ENCODE data around the gene OXT.
"Not testable (repeated sequence)": the region's sequence is repeated elsewhere in the genome, so short reads cannot be mapped to it uniquely, and the experiment has no call there.

Gene OXT

DNA sequence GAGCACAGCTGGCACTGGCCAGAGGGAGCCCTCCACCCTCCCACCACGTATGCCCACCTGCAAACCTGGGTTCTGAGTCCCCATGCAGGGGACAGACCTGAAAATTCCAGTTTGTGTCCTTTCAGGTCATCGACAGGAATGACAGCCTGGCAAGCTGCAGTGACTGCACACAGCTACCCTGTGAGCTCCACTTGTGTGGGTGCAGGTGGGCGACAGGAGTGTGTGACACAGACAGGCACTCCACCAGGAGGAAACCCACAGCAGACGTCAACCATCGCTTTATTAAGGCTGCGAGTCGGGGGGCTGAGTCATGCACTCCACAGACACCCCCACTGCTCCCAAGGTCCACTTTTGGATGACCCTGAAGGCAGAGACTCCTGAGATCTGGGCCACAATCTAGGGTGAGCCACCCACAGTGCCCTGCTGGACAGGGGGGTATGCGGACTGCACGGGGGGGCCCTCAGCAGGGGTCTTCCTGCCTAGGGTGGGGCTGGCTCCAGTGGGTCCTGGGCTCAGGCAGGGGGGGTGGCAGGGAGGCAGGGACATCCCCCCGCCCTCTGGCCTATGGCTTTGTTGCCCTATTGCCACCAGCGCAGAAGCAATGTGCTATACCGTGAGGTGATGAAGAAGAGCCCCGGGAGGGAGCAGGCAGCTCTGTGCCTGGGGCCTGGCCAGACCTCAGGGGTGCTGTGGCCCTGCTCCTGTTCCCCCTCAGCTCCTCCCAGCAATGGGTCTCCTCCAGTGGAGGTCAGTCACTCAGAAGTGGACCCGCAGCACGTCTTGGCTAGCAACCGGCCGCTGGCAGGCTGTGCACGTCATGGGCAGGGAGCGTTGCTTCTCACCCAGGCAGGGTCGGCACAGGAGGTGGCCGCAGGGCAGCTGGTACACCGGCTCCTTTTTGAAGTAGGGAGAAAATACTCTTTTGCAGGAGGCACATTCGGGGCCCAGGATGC lies 38.2 kb downstream of the OXT start:
- ChIA-PET CTCF (no interaction called here), POLR2A (no interaction called here)
- DNase-seq (ENCODE audit: extremely low spot score) = no peak
- TF ChIP-seq, protein P1, sequence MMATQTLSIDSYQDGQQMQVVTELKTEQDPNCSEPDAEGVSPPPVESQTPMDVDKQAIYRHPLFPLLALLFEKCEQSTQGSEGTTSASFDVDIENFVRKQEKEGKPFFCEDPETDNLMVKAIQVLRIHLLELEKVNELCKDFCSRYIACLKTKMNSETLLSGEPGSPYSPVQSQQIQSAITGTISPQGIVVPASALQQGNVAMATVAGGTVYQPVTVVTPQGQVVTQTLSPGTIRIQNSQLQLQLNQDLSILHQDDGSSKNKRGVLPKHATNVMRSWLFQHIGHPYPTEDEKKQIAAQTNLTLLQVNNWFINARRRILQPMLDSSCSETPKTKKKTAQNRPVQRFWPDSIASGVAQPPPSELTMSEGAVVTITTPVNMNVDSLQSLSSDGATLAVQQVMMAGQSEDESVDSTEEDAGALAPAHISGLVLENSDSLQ (IDR thresholded peaks at IDR 0.05) = no peak
- no peak for TF ChIP-seq ARNT (IDR thresholded peaks at IDR 0.05)
- TF ChIP-seq NFRKB (IDR thresholded peaks at IDR 0.05) = no peak
- TF ChIP-seq SUZ12 (IDR thresholded peaks at IDR 0.05) = no peak
- no peak for TF ChIP-seq L3MBTL2 (conservative IDR thresholded peaks at IDR 0.05)
- no peak for TF ChIP-seq HDGF (IDR thresholded peaks at IDR 0.05; ENCODE audit: borderline replicate concordance)
- no peak for TF ChIP-seq FOXA1 (IDR thresholded peaks at IDR 0.05)
- no peak for TF ChIP-seq FOXM1 (IDR thresholded peaks at IDR 0.05; ENCODE audit: borderline replicate concordance)
- TF ChIP-seq ELF4 (IDR thresholded peaks at IDR 0.05) = no peak
- no peak for TF ChIP-seq TARDBP (IDR thresholded peaks at IDR 0.05)
- TF ChIP-seq ZNF384 (IDR thresholded peaks at IDR 0.05) = no peak
- no peak for TF ChIP-seq FOXK2 (IDR thresholded peaks at IDR 0.05)
- no peak for TF ChIP-seq SP1 (IDR thresholded peaks at IDR 0.05)
- no peak for TF ChIP-seq LEF1 (IDR thresholded peaks at IDR 0.05; ENCODE audit: borderline replicate concordance)
- no peak for TF ChIP-seq CTBP1 (IDR thresholded peaks at IDR 0.05; ENCODE audit: borderline replicate concordance)
- TF ChIP-seq BHLHE40 (IDR thresholded peaks at IDR 0.05; ENCODE audit: borderline replicate concordance) = no peak

DNA sequence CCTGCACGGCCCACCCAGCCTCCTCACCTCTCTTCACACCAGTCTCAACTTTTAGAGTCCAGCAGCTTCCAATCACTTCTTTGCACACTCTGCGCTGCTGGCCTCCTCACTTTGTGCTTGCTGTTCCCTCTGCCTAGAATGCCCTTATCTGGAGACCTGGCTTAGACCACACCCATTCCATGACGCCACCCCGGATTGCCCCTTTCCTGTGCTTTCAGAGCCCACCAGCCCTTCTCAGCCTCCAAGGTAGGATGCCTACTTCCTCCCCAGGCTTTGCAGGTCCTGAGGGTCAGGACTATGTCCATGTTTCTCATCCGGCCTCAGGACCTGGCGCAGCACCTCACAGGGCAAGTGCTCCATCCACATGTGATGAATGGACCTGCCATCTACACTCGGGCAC lies 40.1 kb downstream of the OXT start:
- CTCF ChIA-PET = no interaction called here
- POLR2A ChIA-PET = no interaction called here
- no peak for DNase-seq (ENCODE audit: extremely low spot score)
- no peak for TF ChIP-seq FOXK2 (IDR thresholded peaks at IDR 0.05)
- TF ChIP-seq FOXM1 (IDR thresholded peaks at IDR 0.05; ENCODE audit: borderline replicate concordance) = no peak

DNA sequence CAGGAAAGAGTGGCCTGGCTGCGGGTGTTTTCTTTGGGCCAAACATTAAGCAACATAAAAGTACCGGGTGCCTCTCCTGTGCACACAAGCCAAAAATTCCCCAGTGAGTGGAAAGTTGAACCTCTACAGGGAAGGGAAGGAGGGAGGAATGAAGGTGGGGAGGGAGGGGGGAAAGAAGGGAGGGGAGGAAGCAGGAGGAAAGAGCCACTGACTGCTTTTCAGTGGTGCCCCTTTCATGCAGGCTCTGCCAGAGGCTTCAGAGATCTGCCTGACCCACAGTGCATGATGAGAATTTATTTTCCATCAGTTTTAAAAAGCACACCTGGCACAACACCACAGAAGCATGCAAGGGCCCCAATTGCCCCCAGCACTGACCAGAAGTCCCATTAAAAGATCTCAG lies 40.6 kb downstream of the OXT start:
- no peak for DNase-seq (ENCODE audit: extremely low spot score)
- CTCF ChIA-PET = no interaction called here
- TF ChIP-seq TARDBP (IDR thresholded peaks at IDR 0.05) = no peak
- TF ChIP-seq FOXA1 (IDR thresholded peaks at IDR 0.05) = no peak
- TF ChIP-seq BHLHE40 (IDR thresholded peaks at IDR 0.05; ENCODE audit: borderline replicate concordance) = no peak
- no peak for TF ChIP-seq FOXM1 (IDR thresholded peaks at IDR 0.05; ENCODE audit: borderline replicate concordance)
- no peak for TF ChIP-seq LEF1 (IDR thresholded peaks at IDR 0.05; ENCODE audit: borderline replicate concordance)
- TF ChIP-seq NFRKB (IDR thresholded peaks at IDR 0.05) = no peak
- no peak for TF ChIP-seq SUZ12 (IDR thresholded peaks at IDR 0.05)
- no peak for TF ChIP-seq HDGF (IDR thresholded peaks at IDR 0.05; ENCODE audit: borderline replicate concordance)
- no peak for TF ChIP-seq ZNF384 (IDR thresholded peaks at IDR 0.05)
- no peak for TF ChIP-seq FOXK2 (IDR thresholded peaks at IDR 0.05)
- TF ChIP-seq, protein P1 (IDR thresholded peaks at IDR 0.05) = no peak
- POLR2A ChIA-PET = no interaction called here

DNA sequence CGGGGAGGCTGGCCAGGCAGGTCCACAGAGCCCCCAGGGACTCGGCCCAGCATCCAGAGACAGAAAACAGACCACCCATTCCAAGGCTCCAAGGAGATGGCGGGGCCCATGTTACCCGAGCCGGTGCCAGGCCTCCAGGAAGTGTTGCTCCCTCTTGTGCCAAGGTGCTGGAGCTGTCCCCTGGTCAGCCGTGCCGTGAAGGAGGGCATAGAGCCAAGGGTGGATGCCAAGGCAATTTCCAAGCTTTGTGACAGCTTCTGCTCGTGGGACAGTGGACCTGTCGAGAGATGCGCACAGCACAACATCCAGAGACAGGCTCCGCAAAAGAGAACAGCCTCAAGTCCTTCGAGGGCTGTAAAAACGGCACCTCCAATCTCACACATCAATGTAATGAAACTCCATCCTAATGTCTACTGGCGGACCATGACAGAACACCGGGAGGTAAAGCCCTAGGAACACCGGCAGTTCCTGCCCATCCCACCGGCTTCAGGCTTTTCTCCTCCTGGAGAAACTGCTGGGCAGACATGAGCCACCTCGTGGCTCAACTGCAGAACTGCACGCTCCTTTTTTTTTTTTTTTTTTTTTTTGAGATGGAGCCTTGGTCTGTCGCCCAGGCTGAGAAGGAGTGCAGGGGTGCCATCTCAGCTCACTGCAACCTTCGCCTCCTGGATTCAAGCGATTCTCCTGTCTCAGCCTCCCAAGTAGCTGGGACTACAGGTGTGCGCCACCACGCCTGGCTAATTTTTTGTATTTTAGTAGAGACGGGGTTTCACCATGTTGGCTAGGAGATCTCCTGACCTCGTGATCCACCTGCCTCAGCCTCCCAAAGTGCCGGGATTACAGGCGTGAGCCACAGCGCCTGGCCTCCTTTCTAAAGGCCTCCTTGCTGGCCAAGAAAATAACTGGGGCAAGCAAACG lies 44.0 kb downstream of the OXT start:
- TF ChIP-seq ZNF384 (IDR thresholded peaks at IDR 0.05) = peak; percentile 99
- TF ChIP-seq ELF4 (IDR thresholded peaks at IDR 0.05) = no peak
- ChIA-PET POLR2A (no interaction called here), CTCF (interaction anchor here (0.6 to 2.3 kb wide), 2 partner anchors 22 to 62 kb away, joined by 3 to 7 read pairs; no protein-coding TSS in a partner anchor)
- peak; percentile 85 for DNase-seq (ENCODE audit: extremely low spot score)

DNA sequence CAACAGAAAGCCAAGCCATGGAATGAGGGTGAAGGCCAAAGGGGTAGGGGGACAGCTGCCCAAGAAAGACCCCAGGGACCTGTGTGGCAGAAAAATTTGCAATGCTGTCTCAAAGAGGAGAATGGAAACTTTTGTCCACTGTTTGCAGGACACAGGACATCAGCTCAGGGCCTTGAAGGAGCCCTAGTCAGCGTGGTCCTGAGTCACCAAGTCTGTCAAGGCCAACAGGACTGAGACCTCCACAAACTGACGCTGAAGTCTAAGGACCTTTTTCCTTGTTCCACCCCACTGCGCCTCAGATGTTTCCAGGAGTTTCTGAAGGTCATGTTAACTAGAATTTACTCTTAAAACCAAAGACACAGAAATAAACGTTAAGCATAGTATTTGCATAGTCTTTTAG lies 44.9 kb downstream of the OXT start:
- no peak for DNase-seq (ENCODE audit: extremely low spot score)
- TF ChIP-seq CTBP1 (IDR thresholded peaks at IDR 0.05; ENCODE audit: borderline replicate concordance) (no peak), ZNF384 (IDR thresholded peaks at IDR 0.05) (no peak), L3MBTL2 (conservative IDR thresholded peaks at IDR 0.05) (no peak), TARDBP (IDR thresholded peaks at IDR 0.05) (no peak), BHLHE40 (IDR thresholded peaks at IDR 0.05; ENCODE audit: borderline replicate concordance) (no peak), NFRKB (IDR thresholded peaks at IDR 0.05) (no peak), LEF1 (IDR thresholded peaks at IDR 0.05; ENCODE audit: borderline replicate concordance) (no peak), HDGF (IDR thresholded peaks at IDR 0.05; ENCODE audit: borderline replicate concordance) (no peak), FOXA1 (IDR thresholded peaks at IDR 0.05) (no peak)
- CTCF ChIA-PET = interaction anchor here (2.3 kb wide), 1 partner anchor 63 kb away, joined by 7 read pairs; no protein-coding TSS in a partner anchor
- POLR2A ChIA-PET = no interaction called here

DNA sequence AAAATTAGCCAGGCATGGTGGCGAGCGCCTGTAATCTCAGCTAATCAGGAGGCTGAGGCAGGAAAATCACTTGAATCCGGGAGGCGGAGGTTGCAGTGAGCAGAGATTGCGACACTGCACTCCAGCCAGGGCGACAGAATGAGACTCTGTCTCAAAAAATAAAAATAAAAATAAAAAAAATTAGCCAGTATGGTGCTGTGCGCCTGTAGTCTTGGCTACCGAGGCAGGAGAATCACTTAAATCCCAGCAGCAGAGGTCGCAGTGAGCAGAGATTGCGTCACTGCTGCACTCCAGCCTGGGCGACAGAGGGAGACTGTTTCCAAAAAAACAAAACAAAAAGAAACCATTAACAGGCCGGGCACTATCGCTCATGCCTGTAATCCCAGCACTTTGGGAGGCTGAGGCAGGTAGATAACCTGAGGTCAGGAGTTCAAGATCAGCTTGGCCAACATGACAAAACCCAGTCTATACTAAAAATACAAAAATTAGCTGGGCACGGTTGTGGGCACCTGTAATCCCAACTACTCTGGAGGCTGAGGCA lies 46.5 kb downstream of the OXT start:
- DNase-seq (ENCODE audit: extremely low spot score) = peak; percentile 51
- TF ChIP-seq ZNF384 (IDR thresholded peaks at IDR 0.05) = peak; percentile 75

More for the DNA sequence above, 46.5 kb downstream of the OXT start:
- POLR2A ChIA-PET, CTCF ChIA-PET: not testable (repeated sequence)

Measured in HEK293T (cell line).